Loucy (cell line): ENCODE results near the gene FLCN.

Experiments used
- CTCF ChIP-seq: fragments of 200-600 bp; sonication (generic); conservative IDR thresholded peaks from 2 replicates; pipeline ENCODE4 v1.5.1; 2014; ENCODE audit warnings: mild to moderate bottlenecking, antibody characterized with exemption, low read length
- EZH2phosphoT487 ChIP-seq: fragments of 200-600 bp; IDR thresholded peaks from 2 replicates; pipeline ENCODE4 v1.6.1; 2018; ENCODE audit warnings: antibody characterized with exemption, mild to moderate bottlenecking, moderate library complexity, borderline replicate concordance

DNA sequence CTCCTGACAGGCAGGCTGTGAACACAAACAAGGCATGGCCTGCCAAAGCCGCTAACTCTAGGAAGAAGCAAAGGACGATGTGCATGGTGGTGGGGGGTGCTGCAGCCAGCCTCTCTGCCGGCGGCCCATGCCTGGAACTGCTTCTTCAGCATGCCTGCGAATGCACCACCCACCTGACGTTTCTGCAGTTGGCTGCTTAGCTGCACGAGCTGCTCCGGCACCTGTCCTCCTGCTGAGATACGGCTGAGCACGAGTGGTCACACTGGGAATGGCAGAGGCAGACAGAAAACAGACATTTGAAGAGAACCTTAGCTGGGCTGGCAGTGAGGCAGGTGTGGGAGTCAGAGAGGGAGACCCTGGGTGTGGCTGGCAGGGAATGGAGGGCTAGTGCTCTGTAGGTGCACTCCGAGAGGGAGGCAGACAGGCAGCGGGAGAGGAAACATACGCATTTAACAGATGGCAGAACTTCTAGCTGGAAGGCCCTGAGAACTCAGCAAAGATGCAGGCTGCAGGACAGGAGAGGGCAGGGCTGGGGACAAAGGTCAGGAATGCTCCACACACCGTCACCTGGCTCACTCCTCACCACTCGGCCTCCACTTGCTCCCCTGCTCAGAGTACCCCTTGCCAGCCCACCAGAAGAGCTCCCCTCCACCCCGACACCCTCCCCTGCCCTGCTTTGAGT lies 5.2 kb downstream of the FLCN start:
- TF ChIP-seq EZH2phosphoT487, result no peak
- no peak for TF ChIP-seq CTCF
